ENCODE results near the gene MFNG.

Gene MFNG

DNA sequence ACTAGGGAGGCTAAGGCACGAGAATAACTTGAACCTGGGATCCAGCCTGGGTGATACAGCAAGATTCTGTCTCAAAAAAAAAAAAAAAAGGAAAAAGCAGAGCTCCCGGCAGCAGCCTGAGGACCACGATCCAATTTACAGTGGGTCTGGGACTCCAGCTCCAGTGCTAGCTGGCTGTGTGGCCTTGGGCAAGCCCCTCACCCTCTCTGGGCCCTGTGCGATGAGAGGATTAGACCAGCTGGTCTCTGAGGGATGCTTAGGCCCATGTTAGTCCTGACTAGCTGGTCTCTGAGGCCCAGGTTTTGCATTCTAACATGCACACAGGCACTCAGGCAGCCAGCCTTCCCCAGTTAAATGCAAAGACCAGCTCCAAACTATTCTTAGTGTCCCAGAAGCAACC lies 19.4 kb upstream of the MFNG start:
- in situ Hi-C loops (cut with MboI; ENCODE audit: low sequenced_read_pairs, unreplicated experiment), result no loop called here
- TF ChIP-seq, protein P1, sequence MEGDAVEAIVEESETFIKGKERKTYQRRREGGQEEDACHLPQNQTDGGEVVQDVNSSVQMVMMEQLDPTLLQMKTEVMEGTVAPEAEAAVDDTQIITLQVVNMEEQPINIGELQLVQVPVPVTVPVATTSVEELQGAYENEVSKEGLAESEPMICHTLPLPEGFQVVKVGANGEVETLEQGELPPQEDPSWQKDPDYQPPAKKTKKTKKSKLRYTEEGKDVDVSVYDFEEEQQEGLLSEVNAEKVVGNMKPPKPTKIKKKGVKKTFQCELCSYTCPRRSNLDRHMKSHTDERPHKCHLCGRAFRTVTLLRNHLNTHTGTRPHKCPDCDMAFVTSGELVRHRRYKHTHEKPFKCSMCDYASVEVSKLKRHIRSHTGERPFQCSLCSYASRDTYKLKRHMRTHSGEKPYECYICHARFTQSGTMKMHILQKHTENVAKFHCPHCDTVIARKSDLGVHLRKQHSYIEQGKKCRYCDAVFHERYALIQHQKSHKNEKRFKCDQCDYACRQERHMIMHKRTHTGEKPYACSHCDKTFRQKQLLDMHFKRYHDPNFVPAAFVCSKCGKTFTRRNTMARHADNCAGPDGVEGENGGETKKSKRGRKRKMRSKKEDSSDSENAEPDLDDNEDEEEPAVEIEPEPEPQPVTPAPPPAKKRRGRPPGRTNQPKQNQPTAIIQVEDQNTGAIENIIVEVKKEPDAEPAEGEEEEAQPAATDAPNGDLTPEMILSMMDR (IDR thresholded peaks at IDR 0.05; ENCODE audit: borderline replicate concordance, control extremely low read depth, extremely low read depth, insufficient read depth, missing control alignments), result no peak
- DNase-seq (ENCODE audit: low spot score), result no peak

GRCh38 chr22:37504964-37505363 lies 18.8 kb upstream of the MFNG start:
- in situ Hi-C loops (cut with MboI; ENCODE audit: low sequenced_read_pairs, unreplicated experiment), result no loop called here
- TF ChIP-seq, protein P1 (IDR thresholded peaks at IDR 0.05; ENCODE audit: borderline replicate concordance, control extremely low read depth, extremely low read depth, insufficient read depth, missing control alignments), result no peak
- no peak for DNase-seq (ENCODE audit: low spot score)

DNA sequence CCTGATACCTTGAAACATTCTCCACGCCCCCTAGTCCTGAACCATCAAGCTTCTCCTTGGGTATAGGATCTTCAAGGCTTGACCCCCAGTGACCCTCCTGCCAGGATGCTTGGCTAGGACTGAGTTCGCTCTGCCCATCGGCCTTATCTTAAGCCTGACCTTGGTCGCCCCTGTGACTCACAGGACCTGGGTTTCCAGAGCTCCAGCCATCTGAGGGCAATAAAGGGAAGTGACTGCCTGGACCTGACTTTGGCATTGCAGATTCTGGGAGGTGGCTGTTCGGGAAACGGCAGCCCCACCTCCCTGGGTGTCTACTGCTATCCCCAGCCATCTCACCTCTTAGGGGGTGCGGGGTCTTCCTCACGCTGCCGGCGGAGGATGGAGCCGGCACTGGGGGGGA lies 17.7 kb upstream of the MFNG start:
- DNase-seq (ENCODE audit: low spot score), result no peak
- in situ Hi-C loops (cut with MboI; ENCODE audit: low sequenced_read_pairs, unreplicated experiment), result no loop called here
- TF ChIP-seq, protein P1 (IDR thresholded peaks at IDR 0.05; ENCODE audit: borderline replicate concordance, control extremely low read depth, extremely low read depth, insufficient read depth, missing control alignments), result no peak

- TF ChIP-seq, protein P1 (IDR thresholded peaks at IDR 0.05; ENCODE audit: borderline replicate concordance, control extremely low read depth, extremely low read depth, insufficient read depth, missing control alignments), result no peak
- in situ Hi-C loops (cut with MboI; ENCODE audit: low sequenced_read_pairs, unreplicated experiment), result no loop called here
- DNase-seq (ENCODE audit: low spot score), result no peak
Measured at GRCh38 chr22:37503183-37503683, 17.0 kb upstream of the MFNG start.

GRCh38 chr22:37502342-37503182 lies 16.4 kb upstream of the MFNG start:
- TF ChIP-seq, protein P1 (IDR thresholded peaks at IDR 0.05; ENCODE audit: borderline replicate concordance, control extremely low read depth, extremely low read depth, insufficient read depth, missing control alignments), result no peak
- no peak for DNase-seq (ENCODE audit: low spot score)
- in situ Hi-C loops (cut with MboI; ENCODE audit: low sequenced_read_pairs, unreplicated experiment), result no loop called here

DNA sequence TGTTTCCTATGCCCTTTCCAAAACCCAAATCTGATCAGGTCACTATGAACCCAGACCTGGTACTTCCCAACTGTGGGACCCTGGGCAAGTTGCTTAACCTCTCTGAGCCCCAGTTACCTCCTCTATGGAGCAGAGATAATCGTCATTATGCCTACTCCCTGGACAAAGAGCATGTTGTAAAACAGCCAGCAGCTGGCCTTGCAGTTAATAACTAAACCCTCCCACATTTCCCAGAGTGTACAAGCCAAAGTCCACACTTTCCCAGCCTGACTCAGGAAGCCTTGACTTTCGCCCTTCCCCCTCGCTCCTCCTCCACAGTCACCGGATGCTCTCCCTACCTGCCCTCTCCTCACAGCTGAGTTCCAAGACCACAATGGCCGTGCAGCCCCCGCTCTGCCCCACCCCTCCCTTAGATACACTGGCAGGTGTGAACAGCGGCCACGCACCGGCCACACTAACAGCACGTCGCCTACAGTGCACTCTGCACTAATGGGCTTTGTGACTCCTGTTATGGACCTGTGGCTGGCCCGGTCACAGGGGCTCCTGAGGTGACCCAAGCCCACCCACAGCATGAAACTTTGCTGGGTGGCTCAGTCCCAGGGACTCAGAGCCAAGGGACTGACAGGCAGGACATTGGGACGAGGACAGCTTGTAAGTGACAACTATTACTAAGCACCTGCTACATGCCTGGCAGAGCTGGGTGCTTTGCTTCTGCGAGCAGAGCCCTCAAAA lies 15.6 kb upstream of the MFNG start:
- TF ChIP-seq, protein P1 (IDR thresholded peaks at IDR 0.05; ENCODE audit: borderline replicate concordance, control extremely low read depth, extremely low read depth, insufficient read depth, missing control alignments), result no peak
- DNase-seq (ENCODE audit: low spot score), result no peak
- in situ Hi-C loops (cut with MboI; ENCODE audit: low sequenced_read_pairs, unreplicated experiment), result no loop called here
